GM12892 (cell line): Measurements from ENCODE around the gene FANCE.

Experiments used
- POLR2A ChIP-seq: IDR thresholded peaks from 2 replicates; pipeline ENCODE4 v1.6.1; 2011; ENCODE audit warnings: low read depth, low read length, control low read depth
- POLR2AphosphoS5 ChIP-seq: IDR thresholded peaks from 2 replicates; pipeline ENCODE4 v1.6.1; 2011; ENCODE audit warnings: low read depth, low read length, control low read depth
- TAF1 ChIP-seq: IDR thresholded peaks from 2 replicates; pipeline ENCODE4 v1.6.1; 2011; ENCODE audit warnings: low read depth, mild to moderate bottlenecking, control low read depth, low read length, borderline replicate concordance

DNA sequence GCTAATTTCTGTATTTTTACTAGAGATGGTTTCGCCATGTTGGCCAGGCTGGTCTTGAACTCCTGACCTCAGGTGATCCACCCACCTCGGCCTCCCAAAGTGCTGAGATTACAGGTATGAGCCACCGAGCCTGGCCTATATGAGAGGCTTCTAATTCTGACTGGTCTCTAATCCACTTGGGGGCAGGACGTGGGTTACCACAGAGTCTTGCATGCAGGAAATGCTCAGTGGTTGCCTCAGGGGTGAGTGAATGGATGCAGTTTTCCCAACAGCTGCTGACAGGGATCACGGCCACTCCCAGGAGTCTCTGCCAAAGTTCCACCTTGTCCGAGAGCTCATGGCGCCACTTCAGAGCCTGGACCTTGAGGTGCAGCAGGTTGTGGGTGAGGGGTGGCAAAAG lies 6.4 kb upstream of the FANCE start:
- no peak for TF ChIP-seq POLR2A
- no peak for TF ChIP-seq TAF1
- TF ChIP-seq POLR2AphosphoS5 = no peak
